Measurements from ENCODE around the gene SRPRB.

DNA sequence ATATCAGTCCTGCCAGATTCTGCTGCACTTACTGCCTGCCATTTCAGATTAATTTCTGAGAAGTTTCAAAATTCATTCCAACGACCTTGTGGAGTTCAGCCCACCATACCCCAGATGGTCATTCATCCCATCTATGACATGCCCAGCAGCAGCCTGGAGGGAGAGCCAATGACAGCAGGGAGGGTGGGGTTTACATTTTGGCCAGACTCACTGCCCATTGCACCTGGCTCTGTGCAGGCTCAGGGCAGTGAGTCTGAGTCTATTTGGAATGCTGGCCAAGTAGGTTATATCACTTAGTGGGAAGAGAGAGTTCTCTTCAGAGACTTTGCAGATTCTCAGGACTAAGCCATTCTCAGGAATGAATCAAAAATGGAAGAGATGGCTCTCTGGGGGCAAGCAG lies 21.5 kb downstream of the SRPRB start:
- no peak for TF ChIP-seq CTCF (IDR thresholded peaks at IDR 0.05; ENCODE audit: extremely low read depth in 1 of 2, insufficient read depth in 1 of 2, low read depth in 1 of 2, low read length in 2 of 2)
- TF ChIP-seq EZH2 (IDR thresholded peaks at IDR 0.05; ENCODE audit: borderline replicate concordance, low read depth, low read length, severe bottlenecking): no peak
- no peak for TF ChIP-seq FOS (IDR thresholded peaks at IDR 0.05; ENCODE audit: borderline replicate concordance, insufficient read depth, low read length)
- TF ChIP-seq POLR2A (IDR thresholded peaks at IDR 0.05; ENCODE audit: low read depth, low read length): no peak
- TF ChIP-seq, protein P1, sequence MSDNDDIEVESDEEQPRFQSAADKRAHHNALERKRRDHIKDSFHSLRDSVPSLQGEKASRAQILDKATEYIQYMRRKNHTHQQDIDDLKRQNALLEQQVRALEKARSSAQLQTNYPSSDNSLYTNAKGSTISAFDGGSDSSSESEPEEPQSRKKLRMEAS (IDR thresholded peaks at IDR 0.05; ENCODE audit: insufficient read depth, insufficient read length): no peak
- TF ChIP-seq POLR2AphosphoS5 (IDR thresholded peaks at IDR 0.05; ENCODE audit: insufficient read depth, low read depth, low read length): no peak
